ENCODE measurements around the gene DNHD1.

The DNHD1 gene

DNA sequence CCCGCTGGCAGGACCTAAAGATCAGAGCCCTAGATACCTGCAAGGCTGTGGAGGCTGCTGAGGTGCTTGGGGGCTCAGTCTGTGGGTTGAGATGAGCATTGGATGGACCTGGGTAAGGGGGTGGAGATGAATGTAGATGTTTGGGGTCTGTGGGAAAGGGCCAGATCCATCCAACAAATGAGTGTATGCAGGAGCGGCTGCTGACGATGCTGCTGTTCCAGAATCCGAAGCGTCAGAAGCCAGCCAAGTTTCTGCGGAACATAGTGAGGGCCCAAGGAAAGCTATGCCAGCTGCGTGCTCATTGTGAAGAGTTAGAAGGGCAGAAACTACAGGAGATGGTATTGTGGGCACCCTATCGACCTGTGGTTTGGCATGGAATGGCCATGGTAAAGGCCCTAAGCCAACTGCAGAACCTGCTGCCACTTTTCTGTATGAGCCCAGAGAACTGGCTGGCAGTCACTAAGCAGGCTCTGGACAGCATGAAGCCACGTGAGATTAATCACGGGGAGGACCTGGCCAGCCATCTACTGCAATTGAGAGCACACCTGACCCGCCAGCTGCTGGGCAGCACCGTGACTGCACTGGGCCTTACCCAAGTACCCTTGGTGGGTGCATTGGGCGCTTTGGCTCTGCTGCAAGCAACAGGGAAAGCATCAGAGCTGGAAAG, 69.8 kb downstream of the DNHD1 start:
- TF ChIP-seq TAF1 (IDR thresholded peaks at IDR 0.05; ENCODE audit: borderline replicate concordance, low read depth, low read length) (no peak), POLR2AphosphoS5 (IDR thresholded peaks at IDR 0.05; ENCODE audit: low read depth, low read length) (no peak), POLR2A (IDR thresholded peaks at IDR 0.05; ENCODE audit: low read depth, low read length) (no peak)
- FAIRE-seq (no peak), DNase-seq (ENCODE audit: insufficient read length) (no peak)

DNA sequence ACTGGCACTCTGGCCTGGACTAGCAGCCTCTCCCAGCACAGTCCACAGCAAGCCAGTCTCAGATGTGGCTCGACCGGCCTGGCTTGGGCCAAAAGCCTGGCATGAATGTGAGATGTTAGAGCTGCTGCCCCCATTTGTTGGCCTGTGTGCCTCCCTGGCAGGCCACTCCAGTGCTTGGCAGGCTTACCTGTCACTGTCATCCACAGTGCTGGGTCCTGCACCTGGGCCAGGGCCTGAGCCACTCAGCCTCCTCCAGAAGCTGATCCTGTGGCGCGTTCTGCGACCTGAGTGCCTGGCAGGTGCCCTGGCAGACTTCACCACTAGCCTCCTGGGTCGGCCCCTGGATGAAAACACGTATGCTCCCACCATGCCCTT, 70.3 kb downstream of the DNHD1 start:
- no peak for TF ChIP-seq POLR2A (IDR thresholded peaks at IDR 0.05; ENCODE audit: low read depth, low read length)
- FAIRE-seq (no peak), DNase-seq (ENCODE audit: insufficient read length) (no peak)

DNA sequence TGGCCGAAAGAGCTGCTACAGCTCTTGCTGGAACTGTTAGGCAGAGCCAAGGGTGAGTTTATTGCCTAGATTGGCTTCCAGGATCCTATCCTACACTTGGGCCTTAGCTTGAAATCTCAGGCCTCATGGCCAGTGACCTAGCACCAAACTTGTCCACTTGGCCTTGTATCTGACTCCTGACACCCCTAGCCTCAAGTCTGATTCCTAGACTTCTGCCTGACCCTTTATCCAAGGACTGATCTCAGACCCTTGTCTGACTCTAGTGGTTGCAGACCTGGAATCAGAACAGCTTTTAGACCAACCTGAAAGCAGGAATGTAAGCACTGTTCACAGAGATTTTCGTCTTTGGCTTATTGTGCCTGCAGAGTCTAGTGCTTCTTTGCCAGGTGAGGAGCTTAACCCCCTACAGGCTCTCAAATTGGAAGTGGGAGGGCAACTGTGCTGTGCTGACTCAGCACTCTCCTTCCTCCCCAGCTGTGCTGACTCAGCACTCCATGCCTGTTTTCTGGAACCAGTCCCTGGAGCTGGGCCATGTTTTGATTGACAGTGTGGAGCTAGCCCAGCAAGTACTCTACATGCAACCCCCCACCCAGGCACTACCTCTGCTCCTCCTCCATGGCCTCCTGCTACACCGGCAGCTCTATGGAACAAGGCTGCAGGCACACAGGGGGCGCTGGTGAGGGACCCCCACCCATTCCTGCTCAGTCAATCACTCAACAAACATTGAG, 71.3 kb downstream of the DNHD1 start:
- no peak for DNase-seq (ENCODE audit: insufficient read length)
- no peak for TF ChIP-seq POLR2AphosphoS5 (IDR thresholded peaks at IDR 0.05; ENCODE audit: low read depth, low read length)
- no peak for TF ChIP-seq TAF1 (IDR thresholded peaks at IDR 0.05; ENCODE audit: borderline replicate concordance, low read depth, low read length)
- FAIRE-seq = peak; percentile 70

DNA sequence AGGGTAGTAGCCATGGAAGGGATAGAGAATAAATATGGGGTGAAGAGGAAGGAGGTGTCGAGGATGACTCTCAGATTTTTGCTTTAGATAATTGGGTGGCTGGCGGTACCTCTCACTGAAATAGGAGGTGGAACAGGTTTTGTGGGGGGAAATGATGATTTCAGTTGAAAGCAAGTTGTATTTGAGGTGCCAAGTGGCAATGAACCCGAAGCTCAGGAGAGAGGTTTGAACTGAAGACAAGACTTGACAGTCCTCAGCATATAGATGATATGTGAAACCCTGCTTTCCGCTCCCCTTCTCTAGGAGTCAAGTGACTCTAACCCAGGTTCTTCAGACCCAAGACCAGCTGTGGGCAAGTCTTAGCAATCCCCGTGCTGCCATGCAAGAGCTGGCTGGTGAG, 72.6 kb downstream of the DNHD1 start:
- DNase-seq (ENCODE audit: insufficient read length) (no peak), FAIRE-seq (peak; percentile 27)
- TF ChIP-seq POLR2AphosphoS5 (IDR thresholded peaks at IDR 0.05; ENCODE audit: low read depth, low read length) (no peak), POLR2A (IDR thresholded peaks at IDR 0.05; ENCODE audit: low read depth, low read length) (no peak), TAF1 (IDR thresholded peaks at IDR 0.05; ENCODE audit: borderline replicate concordance, low read depth, low read length) (no peak)

DNA sequence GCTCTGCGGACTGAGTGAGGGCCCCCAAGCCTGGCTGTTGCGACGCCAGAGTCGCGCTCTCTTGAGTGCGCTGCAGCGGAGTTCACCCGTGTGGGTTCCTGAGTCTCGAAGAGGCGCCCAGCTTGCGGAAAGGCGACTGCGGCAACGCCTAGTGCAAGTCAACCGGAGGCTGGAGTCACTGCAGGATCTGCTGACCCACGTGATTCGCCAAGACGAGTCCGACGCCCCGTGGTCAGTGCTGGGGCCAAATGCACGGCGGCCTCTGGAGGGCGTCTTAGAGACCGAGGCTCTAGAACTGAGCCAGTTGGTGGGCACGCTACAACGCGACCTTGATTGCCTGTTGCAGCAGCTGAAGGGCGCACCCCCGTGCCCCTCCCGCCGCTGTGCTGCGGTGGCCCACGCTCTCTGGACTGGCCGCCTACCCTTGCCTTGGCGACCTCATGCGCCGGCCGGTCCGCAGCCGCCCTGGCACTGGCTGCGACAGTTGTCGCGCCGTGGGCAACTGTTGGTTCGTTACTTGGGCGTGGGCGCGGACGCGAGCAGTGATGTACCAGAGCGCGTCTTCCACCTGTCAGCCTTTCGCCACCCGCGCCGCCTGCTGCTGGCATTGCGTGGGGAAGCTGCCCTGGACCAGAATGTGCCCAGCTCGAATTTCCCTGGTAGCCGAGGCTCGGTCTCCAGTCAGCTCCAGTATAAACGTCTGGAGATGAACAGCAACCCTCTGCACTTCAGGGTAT, 73.8 kb downstream of the DNHD1 start:
- DNase-seq (ENCODE audit: insufficient read length) (no peak), FAIRE-seq (no peak)
- TF ChIP-seq TAF1 (IDR thresholded peaks at IDR 0.05; ENCODE audit: borderline replicate concordance, low read depth, low read length) (no peak), POLR2AphosphoS5 (IDR thresholded peaks at IDR 0.05; ENCODE audit: low read depth, low read length) (no peak), POLR2A (IDR thresholded peaks at IDR 0.05; ENCODE audit: low read depth, low read length) (no peak)

DNA sequence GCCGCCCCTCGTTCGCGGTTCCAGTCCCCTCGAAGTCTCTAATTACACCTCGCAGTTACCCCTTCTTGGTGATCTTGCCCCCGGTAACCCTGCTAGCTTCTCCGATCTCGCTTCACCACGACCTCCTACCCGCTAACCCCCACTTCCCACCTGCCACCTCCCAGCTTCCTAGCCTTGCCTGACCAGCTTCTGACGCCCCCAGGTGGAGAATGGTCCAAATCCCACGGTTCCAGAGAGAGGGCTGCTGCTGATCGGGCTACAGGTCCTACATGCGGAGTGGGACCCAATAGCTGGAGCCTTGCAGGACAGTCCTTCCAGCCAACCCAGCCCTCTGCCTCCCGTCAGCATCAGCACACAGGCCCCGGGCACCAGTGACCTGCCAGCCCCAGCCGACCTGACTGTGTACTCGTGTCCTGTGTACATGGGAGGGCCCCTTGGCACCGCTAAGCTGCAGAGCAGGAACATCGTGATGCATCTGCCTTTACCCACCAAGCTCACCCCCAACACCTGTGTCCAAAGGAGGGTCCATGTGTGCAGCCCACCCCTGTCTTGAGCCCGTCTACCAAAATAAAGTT, 74.4 kb downstream of the DNHD1 start:
- no peak for FAIRE-seq

DNA sequence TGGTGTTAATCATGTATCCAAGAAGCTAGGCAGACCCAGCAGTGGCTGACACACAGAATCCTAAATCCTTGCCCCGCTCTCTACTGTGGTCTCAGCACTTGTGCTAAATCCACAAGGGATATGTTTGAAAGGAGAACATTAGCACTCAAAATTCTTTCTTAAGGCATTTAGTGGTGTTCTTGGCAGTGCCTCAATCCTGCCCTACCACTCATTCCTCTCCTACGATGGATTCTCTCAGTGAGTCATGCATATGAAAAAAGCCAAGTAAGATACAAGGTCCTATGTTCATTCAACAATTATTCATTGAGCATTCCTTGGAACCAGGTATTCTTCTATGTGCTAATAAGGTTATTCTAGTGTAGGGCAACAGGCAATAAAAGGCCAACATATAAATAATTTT, 75.1 kb downstream of the DNHD1 start:
- DNase-seq (ENCODE audit: insufficient read length) = no peak
- no peak for FAIRE-seq
- no peak for TF ChIP-seq TAF1 (IDR thresholded peaks at IDR 0.05; ENCODE audit: borderline replicate concordance, low read depth, low read length)
- TF ChIP-seq POLR2AphosphoS5 (IDR thresholded peaks at IDR 0.05; ENCODE audit: low read depth, low read length) = no peak
- TF ChIP-seq POLR2A (IDR thresholded peaks at IDR 0.05; ENCODE audit: low read depth, low read length) = no peak

More for the DNA sequence above, 74.4 kb downstream of the DNHD1 start:
- no peak for TF ChIP-seq POLR2A (IDR thresholded peaks at IDR 0.05; ENCODE audit: low read depth, low read length)
- TF ChIP-seq POLR2AphosphoS5 (IDR thresholded peaks at IDR 0.05; ENCODE audit: low read depth, low read length) = no peak
- TF ChIP-seq TAF1 (IDR thresholded peaks at IDR 0.05; ENCODE audit: borderline replicate concordance, low read depth, low read length) = no peak
- DNase-seq (ENCODE audit: insufficient read length) = no peak

DNA sequence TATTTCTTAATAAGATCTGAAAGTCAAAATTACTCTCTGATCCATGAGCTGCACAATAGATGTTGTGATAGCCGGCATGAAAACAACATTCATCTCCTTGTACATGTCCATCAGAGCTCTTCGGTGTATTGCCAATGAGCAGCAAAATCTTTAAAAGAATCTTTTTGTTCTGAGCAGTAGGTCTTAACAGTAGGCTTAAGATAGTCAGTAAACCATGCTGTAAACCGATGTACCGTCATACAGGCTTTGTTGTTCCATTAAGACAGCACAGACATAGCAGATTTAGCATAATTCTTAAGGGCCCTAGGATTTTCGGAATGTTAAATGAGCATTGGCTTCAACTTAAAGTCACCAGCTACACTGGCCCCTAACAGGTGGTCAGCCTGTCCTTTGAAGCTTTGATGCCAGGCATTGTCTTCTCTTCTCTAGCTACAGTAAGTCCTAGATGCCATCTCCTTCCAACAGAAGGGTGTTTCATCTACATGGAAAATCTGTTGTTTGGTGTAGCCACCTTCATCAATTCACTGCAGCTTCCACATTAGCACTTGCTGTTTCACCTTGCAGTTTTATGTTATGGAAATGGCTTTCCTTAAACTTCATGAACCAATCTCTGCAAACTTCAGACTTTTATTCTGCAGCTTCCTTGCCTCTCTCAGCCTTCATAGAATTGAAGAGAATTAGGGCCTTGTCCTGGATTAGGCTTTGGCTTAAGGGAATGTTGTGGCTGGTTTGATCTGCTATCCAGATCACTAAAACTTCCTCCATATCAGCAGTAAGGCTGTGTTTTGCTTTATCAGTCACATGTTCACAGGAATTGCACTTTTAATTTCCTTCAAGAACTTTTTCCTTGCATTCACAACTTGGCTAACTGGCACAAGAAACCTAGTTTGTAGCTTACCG, 78.0 kb downstream of the DNHD1 start:
- TF ChIP-seq POLR2AphosphoS5 (IDR thresholded peaks at IDR 0.05; ENCODE audit: low read depth, low read length) = no peak
- no peak for TF ChIP-seq POLR2A (IDR thresholded peaks at IDR 0.05; ENCODE audit: low read depth, low read length)
- TF ChIP-seq TAF1 (IDR thresholded peaks at IDR 0.05; ENCODE audit: borderline replicate concordance, low read depth, low read length) = no peak
- no peak for DNase-seq (ENCODE audit: insufficient read length)
- no peak for FAIRE-seq

DNA sequence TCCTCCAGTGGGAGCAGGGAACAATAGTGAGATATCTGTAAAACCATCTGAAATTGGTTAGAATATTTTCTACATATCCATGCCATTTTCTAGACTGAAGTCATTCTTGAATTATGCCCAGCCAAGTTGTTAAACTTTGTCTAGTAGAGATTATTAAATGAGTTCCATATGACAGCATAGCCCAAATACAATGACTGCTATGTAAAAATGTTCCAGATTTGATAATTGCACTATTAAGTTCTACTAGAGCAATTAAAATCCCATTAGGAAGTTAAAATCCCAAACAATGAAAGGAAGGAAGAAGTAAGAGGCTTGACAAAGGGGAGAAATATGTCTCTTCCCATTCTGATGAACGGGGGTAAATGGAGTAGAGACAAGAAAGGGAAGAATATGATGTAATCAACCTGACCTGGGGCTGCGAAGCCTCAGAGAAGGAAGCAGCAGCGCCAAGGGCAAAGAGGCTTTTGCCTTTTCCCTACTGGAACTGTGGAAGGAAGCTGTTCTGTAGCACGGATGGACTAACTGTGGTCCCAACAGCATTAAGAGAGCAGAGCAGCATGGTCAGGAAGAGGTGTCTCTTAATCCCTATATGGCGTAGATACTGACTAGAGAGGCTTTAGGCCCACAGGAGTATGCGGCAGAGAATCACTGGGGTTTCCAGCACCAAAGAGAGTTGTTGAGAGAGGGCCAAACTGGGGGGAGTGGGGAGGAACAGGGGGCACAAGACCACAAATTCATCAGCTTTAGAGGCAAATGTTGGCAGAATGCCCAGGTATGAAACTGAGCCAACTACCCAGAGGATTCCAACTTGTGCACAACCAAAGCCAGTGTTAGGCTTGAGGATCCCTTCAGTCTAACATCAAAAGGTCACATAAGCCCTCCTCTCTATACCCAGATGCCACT, 79.6 kb downstream of the DNHD1 start:
- TF ChIP-seq POLR2AphosphoS5 (IDR thresholded peaks at IDR 0.05; ENCODE audit: low read depth, low read length) = no peak
- FAIRE-seq (peak; percentile 79), DNase-seq (ENCODE audit: insufficient read length) (no peak)

DNA sequence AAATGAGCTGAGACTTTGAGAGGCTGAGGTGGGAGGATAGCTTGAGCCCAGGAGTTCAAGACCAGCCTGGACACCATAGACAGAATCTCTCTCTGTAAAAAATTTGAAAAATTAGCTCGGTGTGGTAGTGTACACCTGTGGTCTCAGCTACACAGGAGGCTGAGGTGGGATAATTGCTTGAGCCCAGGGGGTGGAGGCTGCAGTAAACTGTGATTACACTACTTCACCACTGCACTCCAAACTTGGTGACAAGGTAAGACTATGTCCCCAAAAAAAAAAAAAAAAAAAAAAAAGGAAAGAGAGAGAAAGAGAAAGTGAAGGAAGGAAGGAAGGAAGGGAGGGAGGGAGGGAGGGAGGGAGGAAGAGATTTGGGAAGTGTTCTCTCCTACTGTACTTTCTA, 81.1 kb downstream of the DNHD1 start:
- no peak for FAIRE-seq

More for the DNA sequence above, 81.1 kb downstream of the DNHD1 start:
- no peak for DNase-seq (ENCODE audit: insufficient read length)
- TF ChIP-seq POLR2A (IDR thresholded peaks at IDR 0.05; ENCODE audit: low read depth, low read length) (no peak), TAF1 (IDR thresholded peaks at IDR 0.05; ENCODE audit: borderline replicate concordance, low read depth, low read length) (no peak), POLR2AphosphoS5 (IDR thresholded peaks at IDR 0.05; ENCODE audit: low read depth, low read length) (no peak)

Measured in GM12892 (cell line).